ENCODE results near the gene MACROD2.
A peak's percentile ranks its signal among the peaks of the same experiment; 100 is the strongest.

MACROD2 gene

GRCh38 chr20:14148042-14148441, 152.7 kb downstream of the MACROD2 start:
- no peak for TF ChIP-seq CTCF (IDR thresholded peaks at IDR 0.05; ENCODE audit: low read depth, low read length, missing control alignments)
- no peak overlapping the region for H3K4me3 ChIP-seq (replicated peaks; ENCODE audit: low read depth, low read length)
- no peak for DNase-seq (ENCODE audit: extremely low read depth, low read depth)

GRCh38 chr20:14155361-14155760, 160.0 kb downstream of the MACROD2 start:
- no peak overlapping the region for H3K4me3 ChIP-seq (replicated peaks; ENCODE audit: low read depth, low read length)
- no peak for TF ChIP-seq CTCF (IDR thresholded peaks at IDR 0.05; ENCODE audit: low read depth, low read length, missing control alignments)
- no peak for DNase-seq (ENCODE audit: extremely low read depth, low read depth)

- no peak for DNase-seq (ENCODE audit: extremely low read depth, low read depth)
- TF ChIP-seq CTCF (IDR thresholded peaks at IDR 0.05; ENCODE audit: low read depth, low read length, missing control alignments): no peak
- H3K4me3 ChIP-seq (replicated peaks; ENCODE audit: low read depth, low read length): no peak overlapping the region
Observed at GRCh38 chr20:14178528-14178927, 183.2 kb downstream of the MACROD2 start.

GRCh38 chr20:14178952-14179351, 183.6 kb downstream of the MACROD2 start:
- no peak overlapping the region for H3K4me3 ChIP-seq (replicated peaks; ENCODE audit: low read depth, low read length)
- TF ChIP-seq CTCF (IDR thresholded peaks at IDR 0.05; ENCODE audit: low read depth, low read length, missing control alignments): no peak
- no peak for DNase-seq (ENCODE audit: extremely low read depth, low read depth)

- H3K4me3 ChIP-seq (replicated peaks; ENCODE audit: low read depth, low read length): no peak overlapping the region
- peak; percentile 20 for DNase-seq (ENCODE audit: extremely low read depth, low read depth)
- TF ChIP-seq CTCF (IDR thresholded peaks at IDR 0.05; ENCODE audit: low read depth, low read length, missing control alignments): peak; percentile 32
Observed at GRCh38 chr20:14189794-14190402, 194.6 kb downstream of the MACROD2 start.

GRCh38 chr20:14191559-14191958, 196.2 kb downstream of the MACROD2 start:
- DNase-seq (ENCODE audit: extremely low read depth, low read depth): no peak
- no peak overlapping the region for H3K4me3 ChIP-seq (replicated peaks; ENCODE audit: low read depth, low read length)
- no peak for TF ChIP-seq CTCF (IDR thresholded peaks at IDR 0.05; ENCODE audit: low read depth, low read length, missing control alignments)

- no peak for TF ChIP-seq CTCF (IDR thresholded peaks at IDR 0.05; ENCODE audit: low read depth, low read length, missing control alignments)
- no peak overlapping the region for H3K4me3 ChIP-seq (replicated peaks; ENCODE audit: low read depth, low read length)
- DNase-seq (ENCODE audit: extremely low read depth, low read depth): no peak
Observed at GRCh38 chr20:14193443-14193842, 198.1 kb downstream of the MACROD2 start.

Measured in HFF-Myc (cell line).